ENCODE results near the gene SPAAR. TPM values are rescaled to one million over a fixed set of nuclear protein-coding genes. Genes with fewer than 3 reads are reported as not detected.

The SPAAR gene
- total and polyA plus RNA-seq, 9 of the 15 experiments (the other 6 are each of a cell fraction or from before 2014, with no cell fraction given) = not detected

- intact Hi-C loops (cut with micrococcal nuclease) (no loop called here), in situ Hi-C loops (cut with MboI) (loop anchor here (5.0 kb wide), 1 partner anchor 46 kb away; no protein-coding TSS in a partner anchor)
- DNase-seq (ENCODE audit: extremely low read depth in 1 of 4, low spot score in 3 of 4) = no peak
- FAIRE-seq = no peak
- TF ChIP-seq ZNF354B (CRISPR knock-in tag; IDR thresholded peaks at IDR 0.05) = no peak
- TF ChIP-seq TFAM (CRISPR knock-in tag; conservative IDR thresholded peaks at IDR 0.05) = no peak
- TF ChIP-seq BCLAF1 (IDR thresholded peaks at IDR 0.05; ENCODE audit: borderline replicate concordance in 1 of 2, control insufficient read depth in 1 of 2, low read depth in 2 of 2, low read length in 1 of 2) = no peak
- TF ChIP-seq KLF16 (IDR thresholded peaks at IDR 0.05) = no peak
- no peak for TF ChIP-seq MAX (CRISPR knock-in tag; IDR thresholded peaks at IDR 0.05)
- no peak for TF ChIP-seq MEF2A (IDR thresholded peaks at IDR 0.05; ENCODE audit: control insufficient read depth, low read depth, low read length)
- TF ChIP-seq BMI1 (IDR thresholded peaks at IDR 0.05; ENCODE audit: low read length) = no peak
- ChIA-PET CTCF (ENCODE audit: low intra/inter-chr PET ratio) (no interaction called here), POLR2A (no interaction called here)
- no peaks in the 10 kb centered on the region for H4K20me1 ChIP-seq (replicated peaks; ENCODE audit: control insufficient read depth, insufficient read depth, low read length)
- no peaks in the 10 kb centered on the region for H3K9me3 ChIP-seq (replicated peaks; ENCODE audit: control insufficient read depth, insufficient read depth, low read depth, low read length)
- no peak overlapping the region for H3K4me3 ChIP-seq
- no peak for ATAC-seq
- no peaks in the 10 kb centered on the region for H3K9me1 ChIP-seq (ENCODE audit: control insufficient read depth, insufficient read depth, low read length)
- no peaks in the 10 kb centered on the region for H3K79me2 ChIP-seq (ENCODE audit: control insufficient read depth, insufficient read depth, low read length)
- no peak overlapping the region for H2AFZ ChIP-seq (ENCODE audit: low read depth, low read length)
- BruUV-seq (replicated peaks) = no TSS peak
- no peaks in the 10 kb centered on the region; the same call in 2 of the 3 replicates for H3K36me3 ChIP-seq (ENCODE audit: control insufficient read depth, insufficient read depth, low read length)
- H3K9ac ChIP-seq (ENCODE audit: insufficient read depth in 1 of 2, low read depth in 2 of 2, low read length in 2 of 2) = no peak overlapping the region
- H3K4me2 ChIP-seq (ENCODE audit: insufficient read depth, low read length) = no peak overlapping the region
- H3K27me3 ChIP-seq (ENCODE audit: control insufficient read depth in 2 of 2, insufficient read depth in 2 of 2, low read length in 2 of 2) = no peaks in the 10 kb centered on the region; a peak in 1 of 5 replicates
- WGBS (ENCODE audit: insufficient coverage, low coverage, missing lambda C conversion rate) = 21% methylated on average over 2 of the region's 2 CpGs
- peaks cover 2 to 3% of the 10 kb centered on the region in 2 experiments; a peak in 3 of 5 replicates for H3K4me1 ChIP-seq (replicated peaks in 1 of 2; ENCODE audit: control insufficient read depth in 2 of 2, insufficient read depth in 2 of 2, low read length in 2 of 2)
- no peak overlapping the region for H3K27ac ChIP-seq (ENCODE audit: extremely low read depth, low read depth, low read length)
These were observed 39.2 kb downstream of the SPAAR start for GRCh38 chr9:35948451-35948850.

All from K562 (cell line).